DND-41 (cell line): ENCODE results near the gene ENHO.

ENCODE experiments used
- ATAC-seq: fragments of 200-7000 bp; cut with Tn5 transposase; 3 replicates; pipeline ENCODE4 v1.9.1; 2021; ENCODE audit warnings: low read depth; ENCODE audit not compliant: insufficient read depth
- DNase-seq: peaks from one replicate; pipeline ENCODE4 v3.0.0-alpha.2; 2020
- H2AFZ ChIP-seq: 2 replicates; pipeline ENCODE4 v1.6.0; 2012; ENCODE audit warnings: low read depth, low read length
- H3K27ac ChIP-seq: 2 replicates; pipeline ENCODE4 v1.5.1; 2012; ENCODE audit warnings: low read length, inconsistent platforms
- H3K27me3 ChIP-seq: fragments of 200-600 bp; sonication (generic); 2 replicates; pipeline ENCODE4 v1.6.0; 2012; ENCODE audit warnings: low read length, mild to moderate bottlenecking, inconsistent platforms; ENCODE audit not compliant: insufficient read depth, poor library complexity
- H3K36me3 ChIP-seq: 2 replicates; pipeline ENCODE4 v1.5.1; 2012; ENCODE audit warnings: low read length, inconsistent platforms; ENCODE audit not compliant: insufficient read depth
- H3K4me1 ChIP-seq: 2 replicates; pipeline ENCODE4 v1.5.1; 2012; ENCODE audit warnings: mild to moderate bottlenecking, low read length; ENCODE audit not compliant: insufficient read depth
- H3K4me2 ChIP-seq: 2 replicates; pipeline ENCODE4 v1.6.0; 2012; ENCODE audit warnings: mild to moderate bottlenecking, moderate library complexity, low read length, inconsistent platforms; ENCODE audit not compliant: insufficient read depth
- H3K4me3 ChIP-seq, 2 experiments: fragments of 200-600 bp in 1 of 2; shearing (Covaris generic) in 1 of 2; 2 replicates each; pipeline ENCODE4 v1.5.1; 2012 to 2016; ENCODE audit warnings: inconsistent platforms in 2 of 2, low read length in 2 of 2, mild to moderate bottlenecking in 2 of 2, low read depth in 1 of 2, moderate library complexity in 1 of 2
- H3K79me2 ChIP-seq: 2 replicates; pipeline ENCODE4 v1.6.0; 2012; ENCODE audit warnings: low read length, inconsistent platforms; ENCODE audit not compliant: insufficient read depth
- H3K9ac ChIP-seq: 2 replicates; pipeline ENCODE4 v1.6.0; 2012; ENCODE audit warnings: low read depth, mild to moderate bottlenecking, inconsistent platforms, low read length, moderate library complexity
- H3K9me3 ChIP-seq: 2 replicates; pipeline ENCODE4 v1.5.1; 2012; ENCODE audit warnings: low read length, moderate library complexity, mild to moderate bottlenecking, inconsistent platforms; ENCODE audit not compliant: insufficient read depth, severe bottlenecking
- H4K20me1 ChIP-seq: 2 replicates; pipeline ENCODE4 v1.6.0; 2012; ENCODE audit warnings: low read length; ENCODE audit not compliant: insufficient read depth
- EZH2 ChIP-seq: IDR thresholded peaks from 3 replicates; pipeline ENCODE4 v1.6.1; 2012; ENCODE audit warnings: borderline replicate concordance, low read depth, mild to moderate bottlenecking, moderate library complexity, low read length, inconsistent platforms; ENCODE audit not compliant: severe bottlenecking
- TF ChIP-seq, protein P1 (sequence below): IDR thresholded peaks from 2 replicates; pipeline ENCODE4 v1.5.1; 2012; ENCODE audit warnings: borderline replicate concordance, low read length, moderate library complexity, mild to moderate bottlenecking; ENCODE audit not compliant: poor library complexity, severe bottlenecking; ENCODE audit errors: extremely low read depth

Gene ENHO

DNA sequence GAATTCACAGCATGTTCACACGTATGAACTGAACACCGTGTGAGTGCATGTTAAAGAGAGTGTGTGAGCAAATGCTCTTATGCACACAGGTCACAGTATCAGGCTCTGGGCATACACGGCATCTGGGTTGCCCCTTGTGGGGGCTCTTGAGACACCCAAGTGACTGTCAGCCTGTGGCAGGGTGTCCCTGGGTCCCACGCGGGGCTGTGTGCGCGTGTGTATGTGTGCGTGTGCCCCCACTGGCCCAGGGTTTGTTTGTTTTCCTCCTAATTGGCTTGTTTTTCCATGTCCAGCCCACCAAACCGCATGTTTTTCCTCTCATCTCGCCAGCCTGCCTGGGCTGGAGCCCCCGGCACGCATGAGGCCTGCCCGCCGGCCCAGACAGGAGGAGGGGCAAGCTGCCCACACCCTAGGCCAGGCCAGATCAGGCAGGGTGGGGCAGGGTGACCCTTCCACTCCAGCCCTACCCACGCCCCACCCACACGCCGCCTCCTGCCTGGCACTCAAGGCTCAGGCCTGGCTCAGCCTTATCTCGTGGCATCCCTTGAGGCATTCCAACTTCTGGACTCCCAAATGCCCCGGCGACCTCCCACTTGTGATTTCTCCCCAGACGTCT, 37.9 kb upstream of the ENHO start:
- H3K4me2 ChIP-seq: no peak overlapping the region
- H4K20me1 ChIP-seq: no peaks in the 10 kb centered on the region
- H3K79me2 ChIP-seq: no peaks in the 10 kb centered on the region
- no peaks in the 10 kb centered on the region for H3K4me1 ChIP-seq
- H3K27me3 ChIP-seq: no peaks in the 10 kb centered on the region
- H3K4me3 ChIP-seq: no peak overlapping the region
- no peak overlapping the region for H3K27ac ChIP-seq
- DNase-seq: no peak
- H3K36me3 ChIP-seq: no peaks in the 10 kb centered on the region
- H3K9me3 ChIP-seq: peaks cover 4% of the 10 kb centered on the region
- no peak overlapping the region for H2AFZ ChIP-seq
- ATAC-seq: no peak
- H3K9ac ChIP-seq: no peak overlapping the region
- TF ChIP-seq, protein P1, sequence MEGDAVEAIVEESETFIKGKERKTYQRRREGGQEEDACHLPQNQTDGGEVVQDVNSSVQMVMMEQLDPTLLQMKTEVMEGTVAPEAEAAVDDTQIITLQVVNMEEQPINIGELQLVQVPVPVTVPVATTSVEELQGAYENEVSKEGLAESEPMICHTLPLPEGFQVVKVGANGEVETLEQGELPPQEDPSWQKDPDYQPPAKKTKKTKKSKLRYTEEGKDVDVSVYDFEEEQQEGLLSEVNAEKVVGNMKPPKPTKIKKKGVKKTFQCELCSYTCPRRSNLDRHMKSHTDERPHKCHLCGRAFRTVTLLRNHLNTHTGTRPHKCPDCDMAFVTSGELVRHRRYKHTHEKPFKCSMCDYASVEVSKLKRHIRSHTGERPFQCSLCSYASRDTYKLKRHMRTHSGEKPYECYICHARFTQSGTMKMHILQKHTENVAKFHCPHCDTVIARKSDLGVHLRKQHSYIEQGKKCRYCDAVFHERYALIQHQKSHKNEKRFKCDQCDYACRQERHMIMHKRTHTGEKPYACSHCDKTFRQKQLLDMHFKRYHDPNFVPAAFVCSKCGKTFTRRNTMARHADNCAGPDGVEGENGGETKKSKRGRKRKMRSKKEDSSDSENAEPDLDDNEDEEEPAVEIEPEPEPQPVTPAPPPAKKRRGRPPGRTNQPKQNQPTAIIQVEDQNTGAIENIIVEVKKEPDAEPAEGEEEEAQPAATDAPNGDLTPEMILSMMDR: no peak

DNA sequence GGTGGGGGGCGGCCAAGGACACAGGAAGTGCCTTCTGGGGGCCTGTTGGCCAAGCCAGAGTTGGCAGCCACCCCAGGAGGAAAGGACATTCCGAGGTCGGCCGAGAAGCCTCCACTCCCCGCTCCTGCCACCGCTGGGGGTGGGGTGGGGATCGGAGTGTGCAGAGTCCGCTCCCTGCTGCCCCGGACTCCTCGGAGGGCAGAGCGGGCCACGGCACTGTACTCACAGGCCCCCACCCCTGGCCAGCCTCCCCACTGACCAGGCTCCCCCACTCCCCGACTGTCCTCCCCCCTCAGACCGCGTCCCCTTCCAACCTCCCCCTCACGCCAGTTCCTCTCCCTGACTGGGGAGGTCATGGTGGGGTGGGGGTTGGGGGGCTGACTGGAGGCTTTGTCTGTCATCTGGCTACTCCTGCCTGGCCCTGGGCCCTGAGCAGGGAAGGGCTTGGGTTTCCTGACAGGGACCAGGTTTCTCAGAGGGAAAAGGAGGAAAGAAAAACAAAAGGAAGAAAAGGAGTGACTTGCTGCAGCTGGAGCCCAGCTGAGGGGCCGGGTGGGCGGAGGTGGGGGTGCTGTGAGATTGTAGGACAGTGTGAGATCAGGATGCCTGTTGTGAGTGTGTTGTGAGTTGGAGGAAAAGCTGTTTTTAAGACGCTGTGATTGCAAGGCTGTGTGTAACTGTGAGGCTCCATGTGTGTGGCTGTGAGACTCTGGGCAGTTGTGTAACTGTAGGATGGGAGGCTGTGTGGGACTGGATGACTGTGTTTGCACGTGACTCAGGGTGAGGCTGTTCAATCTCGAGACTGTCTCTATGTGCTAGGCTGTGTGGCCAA, 37.0 kb upstream of the ENHO start:
- DNase-seq (no peak), ATAC-seq (no peak)
- H2AFZ ChIP-seq: no peak overlapping the region
- no peaks in the 10 kb centered on the region for H3K36me3 ChIP-seq
- no peaks in the 10 kb centered on the region for H3K4me1 ChIP-seq
- H3K9ac ChIP-seq: no peak overlapping the region
- no peak overlapping the region for H3K4me3 ChIP-seq
- H3K27ac ChIP-seq: no peak overlapping the region
- H3K9me3 ChIP-seq: peaks cover 4% of the 10 kb centered on the region
- H4K20me1 ChIP-seq: no peaks in the 10 kb centered on the region
- H3K4me2 ChIP-seq: no peak overlapping the region
- H3K79me2 ChIP-seq: no peaks in the 10 kb centered on the region
- no peaks in the 10 kb centered on the region for H3K27me3 ChIP-seq
- TF ChIP-seq EZH2: no peak
- TF ChIP-seq, protein P1: no peak

- Histone ChIP-seq H3K27me3 (no peaks in the 10 kb centered on the region), H4K20me1 (no peaks in the 10 kb centered on the region), H3K9ac (no peak overlapping the region), H3K9me3 (peaks cover 4% of the 10 kb centered on the region), H3K79me2 (no peaks in the 10 kb centered on the region), H3K4me1 (no peaks in the 10 kb centered on the region), H2AFZ (no peak overlapping the region), H3K4me2 (no peak overlapping the region), H3K27ac (no peak overlapping the region), H3K4me3 (no peak overlapping the region), H3K36me3 (no peaks in the 10 kb centered on the region)
- ATAC-seq: no peak
- no peak for TF ChIP-seq EZH2
- TF ChIP-seq, protein P1: no peak
- no peak for DNase-seq
Observed at GRCh38 chr9:34558919-34559623, 36.3 kb upstream of the ENHO start.
